IPS DF 6.9 (cell line): ENCODE data around the gene ERICH6.

Source experiments
- DNase-seq: peaks from one replicate; pipeline ENCODE4 v3.0.0-alpha.2; 2013; ENCODE audit warnings: low read depth, low spot score
- H3K27ac ChIP-seq: one replicate; pipeline ENCODE4 v1.5.1; 2013; ENCODE audit warnings: low read length, control low read depth
- H3K27me3 ChIP-seq: 2 replicates; pipeline ENCODE4 v1.6.1; 2013; ENCODE audit warnings: mild to moderate bottlenecking, low read length; ENCODE audit not compliant: control insufficient read depth, insufficient read depth
- H3K36me3 ChIP-seq: 2 replicates; pipeline ENCODE4 v1.6.1; 2013; ENCODE audit warnings: low read length; ENCODE audit not compliant: control insufficient read depth, insufficient read depth
- H3K4me1 ChIP-seq: 2 replicates; pipeline ENCODE4 v1.6.1; 2013; ENCODE audit warnings: low read length; ENCODE audit not compliant: control insufficient read depth, insufficient read depth
- H3K4me3 ChIP-seq: 2 replicates; pipeline ENCODE4 v1.5.1; 2013; ENCODE audit warnings: mild to moderate bottlenecking, low read length
- H3K9me3 ChIP-seq: 2 replicates; pipeline ENCODE4 v1.6.1; 2013; ENCODE audit warnings: low read length, inconsistent platforms; ENCODE audit not compliant: control insufficient read depth, insufficient read depth
- WGBS: extraction: QIAGEN DNeasy Blood & Tissue Kit; methylation state at CpG from one replicate; pipeline ENCODE4 v1.1.7; 2013; ENCODE audit warnings: mixed read lengths, missing lambda C conversion rate; ENCODE audit not compliant: insufficient read length, insufficient coverage; 5-methylcytosine and 5-hydroxymethylcytosine counted together

Gene ERICH6

GRCh38 chr3:150736316-150736719, 32.6 kb upstream of the ERICH6 start:
- no peaks in the 10 kb centered on the region for H3K9me3 ChIP-seq
- no peak overlapping the region for H3K4me3 ChIP-seq
- peak; percentile 25 for DNase-seq
- H3K36me3 ChIP-seq: no peaks in the 10 kb centered on the region
- H3K27me3 ChIP-seq: no peaks in the 10 kb centered on the region
- no peak overlapping the region for H3K27ac ChIP-seq
- WGBS: no CpG with 5 or more reads among the region's 2 CpGs
- peaks cover 4% of the 10 kb centered on the region; the same call in 1 of the 2 replicates for H3K4me1 ChIP-seq

- no CpG with 5 or more reads among the region's 1 CpG for WGBS
- H3K27ac ChIP-seq: no peak overlapping the region
Measured at GRCh38 chr3:150734795-150735119, 31.0 kb upstream of the ERICH6 start.

GRCh38 chr3:150733936-150734794, 30.4 kb upstream of the ERICH6 start:
- H3K27me3 ChIP-seq: no peaks in the 10 kb centered on the region
- WGBS: no CpG with 5 or more reads among the region's 9 CpGs
- no peak overlapping the region for H3K4me3 ChIP-seq

More at GRCh38 chr3:150734795-150735119, 31.0 kb upstream of the ERICH6 start:
- no peaks in the 10 kb centered on the region for H3K36me3 ChIP-seq
- no peak overlapping the region for H3K4me3 ChIP-seq
- DNase-seq: no peak
- peaks cover 4% of the 10 kb centered on the region; the same call in 1 of the 2 replicates for H3K4me1 ChIP-seq
- H3K27me3 ChIP-seq: no peaks in the 10 kb centered on the region
- no peaks in the 10 kb centered on the region for H3K9me3 ChIP-seq

GRCh38 chr3:150733373-150733935, 29.7 kb upstream of the ERICH6 start:
- no peak overlapping the region for H3K4me3 ChIP-seq
- H3K4me1 ChIP-seq: peaks cover 4% of the 10 kb centered on the region; the same call in 1 of the 2 replicates
- no peak overlapping the region for H3K27ac ChIP-seq
- no CpG with 5 or more reads among the region's 8 CpGs for WGBS
- H3K36me3 ChIP-seq: no peaks in the 10 kb centered on the region
- H3K27me3 ChIP-seq: no peaks in the 10 kb centered on the region
- no peaks in the 10 kb centered on the region for H3K9me3 ChIP-seq
- no peak for DNase-seq

More at GRCh38 chr3:150733936-150734794, 30.4 kb upstream of the ERICH6 start:
- Histone ChIP-seq H3K4me1 (peaks cover 4% of the 10 kb centered on the region; the same call in 1 of the 2 replicates), H3K9me3 (no peaks in the 10 kb centered on the region), H3K36me3 (no peaks in the 10 kb centered on the region), H3K27ac (no peak overlapping the region)
- no peak for DNase-seq

- no peaks in the 10 kb centered on the region for H3K9me3 ChIP-seq
- no CpG with 5 or more reads among the region's 9 CpGs for WGBS
Measured at GRCh38 chr3:150729682-150730360, 26.1 kb upstream of the ERICH6 start.

GRCh38 chr3:150727653-150728502, 24.2 kb upstream of the ERICH6 start:
- Histone ChIP-seq H3K9me3 (no peaks in the 10 kb centered on the region), H3K36me3 (no peaks in the 10 kb centered on the region), H3K4me3 (no peak overlapping the region), H3K27ac (no peak overlapping the region), H3K4me1 (0 out of 2 replicates have a peak, but pooled peaks cover 3% of the 10 kb centered on the region), H3K27me3 (no peaks in the 10 kb centered on the region)
- DNase-seq: no peak
- no CpG with 5 or more reads among the region's 19 CpGs for WGBS

More at GRCh38 chr3:150729682-150730360, 26.1 kb upstream of the ERICH6 start:
- H3K36me3 ChIP-seq: no peaks in the 10 kb centered on the region
- no peak for DNase-seq
- peaks cover 4% of the 10 kb centered on the region; the same call in 1 of the 2 replicates for H3K4me1 ChIP-seq
- no peak overlapping the region for H3K4me3 ChIP-seq
- no peaks in the 10 kb centered on the region for H3K27me3 ChIP-seq
- no peak overlapping the region for H3K27ac ChIP-seq

GRCh38 chr3:150725548-150725947, 21.8 kb upstream of the ERICH6 start:
- Histone ChIP-seq H3K4me3 (no peak overlapping the region), H3K27ac (no peak overlapping the region), H3K27me3 (no peaks in the 10 kb centered on the region), H3K9me3 (no peaks in the 10 kb centered on the region), H3K4me1 (0 out of 2 replicates have a peak, but pooled peaks cover 3% of the 10 kb centered on the region), H3K36me3 (no peaks in the 10 kb centered on the region)
- no CpG with 5 or more reads among the region's 7 CpGs for WGBS
- DNase-seq: no peak

- H3K36me3 ChIP-seq: no peaks in the 10 kb centered on the region
- WGBS: no CpG with 5 or more reads among the region's 6 CpGs
Measured at GRCh38 chr3:150723946-150724345, 20.2 kb upstream of the ERICH6 start.

GRCh38 chr3:150722267-150722666, 18.5 kb upstream of the ERICH6 start:
- no peaks in the 10 kb centered on the region for H3K36me3 ChIP-seq
- no peak for DNase-seq
- no peak overlapping the region for H3K27ac ChIP-seq
- 0 out of 2 replicates have a peak, but pooled peaks cover 3% of the 10 kb centered on the region for H3K4me1 ChIP-seq
- WGBS: no CpG with 5 or more reads among the region's 3 CpGs
- H3K27me3 ChIP-seq: no peaks in the 10 kb centered on the region
- H3K9me3 ChIP-seq: no peaks in the 10 kb centered on the region
- no peak overlapping the region for H3K4me3 ChIP-seq

More at GRCh38 chr3:150723946-150724345, 20.2 kb upstream of the ERICH6 start:
- no peaks in the 10 kb centered on the region for H3K9me3 ChIP-seq
- H3K4me1 ChIP-seq: 0 out of 2 replicates have a peak, but pooled peaks cover 3% of the 10 kb centered on the region
- no peak overlapping the region for H3K4me3 ChIP-seq
- H3K27ac ChIP-seq: no peak overlapping the region
- H3K27me3 ChIP-seq: no peaks in the 10 kb centered on the region
- DNase-seq: no peak
